CD8-positive, alpha-beta memory T cell (primary cell): Measurements from ENCODE around the gene PRSS33. TPM values are rescaled to one million over a fixed set of nuclear protein-coding genes. Genes with fewer than 3 reads are reported as not detected.

Source experiments
- CTCF ChIA-PET: fragments of 350-600 bp; sonication (Branson Sonifier 250); formaldehyde crosslinking; loops from one replicate; lab custom pipeline; 2021; ENCODE audit warnings: antibody characterized with exemption; lab: Charles Lee
- POLR2A ChIA-PET: fragments of 350-600 bp; sonication (Branson Sonifier 250); formaldehyde crosslinking; loops from one replicate; lab custom pipeline; 2021; ENCODE audit warnings: antibody characterized with exemption; lab: Charles Lee
- DNase-seq, 5 donors: peaks; one replicate each; pipeline versions ENCODE4 v3.0.0 to v3.0.0-alpha.2; 2020 to 2022; ENCODE audit warnings: mixed read lengths in 1 of 5
- H3K27ac ChIP-seq: one replicate; pipeline ENCODE4 v1.7.0; 2013; ENCODE audit warnings: low read depth, mild to moderate bottlenecking, low read length, moderate library complexity
- H3K27me3 ChIP-seq: 2 replicates; pipeline ENCODE4 v1.7.0; 2013; ENCODE audit warnings: low read length, mild to moderate bottlenecking; ENCODE audit not compliant: insufficient read depth, poor library complexity, severe bottlenecking
- H3K36me3 ChIP-seq: 2 replicates; pipeline ENCODE4 v1.7.0; 2013; ENCODE audit warnings: mild to moderate bottlenecking, low read length, moderate library complexity; ENCODE audit not compliant: insufficient read depth
- H3K4me1 ChIP-seq: 2 replicates; pipeline ENCODE4 v1.7.0; 2013; ENCODE audit warnings: mild to moderate bottlenecking, low read length, moderate library complexity; ENCODE audit not compliant: insufficient read depth
- H3K4me3 ChIP-seq: 2 replicates; pipeline ENCODE4 v1.7.0; 2013; ENCODE audit warnings: mild to moderate bottlenecking, low read length
- H3K9me3 ChIP-seq: 2 replicates; pipeline ENCODE4 v1.7.0; 2013; ENCODE audit warnings: mild to moderate bottlenecking, low read length
- H3K27ac Mint-ChIP-seq, 8 donors: one replicate each; pipeline ENCODE4 v1.8.0; 2020 to 2021; ENCODE audit warnings: mixed read lengths in 8 of 8, mild to moderate bottlenecking in 6 of 8, inconsistent platforms in 3 of 8, moderate library complexity in 3 of 8
- H3K27me3 Mint-ChIP-seq, 2 donors: one replicate each; pipeline ENCODE4 v1.8.0; 2020 to 2021; ENCODE audit warnings: mixed read lengths in 2 of 2, mild to moderate bottlenecking in 1 of 2, moderate library complexity in 1 of 2
- H3K36me3 Mint-ChIP-seq, 3 donors: one replicate each; pipeline ENCODE4 v1.8.0; 2020 to 2021; ENCODE audit warnings: mixed read lengths in 3 of 3, inconsistent platforms in 1 of 3, mild to moderate bottlenecking in 1 of 3
- H3K4me1 Mint-ChIP-seq, 3 donors: one replicate each; pipeline ENCODE4 v1.8.0; 2020 to 2021; ENCODE audit warnings: mixed read lengths in 3 of 3, inconsistent platforms in 1 of 3, mild to moderate bottlenecking in 1 of 3
- H3K4me3 Mint-ChIP-seq, 7 donors: one replicate each; pipeline ENCODE4 v1.8.0; 2020 to 2021; ENCODE audit warnings: mixed read lengths in 7 of 7, mild to moderate bottlenecking in 6 of 7, moderate library complexity in 4 of 7, inconsistent platforms in 2 of 7
- H3K9me3 Mint-ChIP-seq, 5 donors: one replicate each; pipeline ENCODE4 v1.8.0; 2020 to 2022; ENCODE audit warnings: mixed read lengths in 5 of 5, mild to moderate bottlenecking in 3 of 5, moderate library complexity in 2 of 5, inconsistent platforms in 1 of 5
- polyA plus RNA-seq: library from polyadenylated mRNA; unstranded; fragments of 300-500 nt; fragmentation: Illumina TruSeq; gene quantifications from one replicate; pipeline ENCODE4 v1.2.3, GENCODE V29; 2021
- total RNA-seq, 2 experiments: library from RNA; stranded (reverse); gene quantifications; one replicate each; pipeline ENCODE4 v1.2.3, GENCODE V29; 2021

The PRSS33 gene
- total and polyA plus RNA-seq, 3 experiments from 2014 or later = 0.15 to 0.22 TPM; not detected in 1

DNA sequence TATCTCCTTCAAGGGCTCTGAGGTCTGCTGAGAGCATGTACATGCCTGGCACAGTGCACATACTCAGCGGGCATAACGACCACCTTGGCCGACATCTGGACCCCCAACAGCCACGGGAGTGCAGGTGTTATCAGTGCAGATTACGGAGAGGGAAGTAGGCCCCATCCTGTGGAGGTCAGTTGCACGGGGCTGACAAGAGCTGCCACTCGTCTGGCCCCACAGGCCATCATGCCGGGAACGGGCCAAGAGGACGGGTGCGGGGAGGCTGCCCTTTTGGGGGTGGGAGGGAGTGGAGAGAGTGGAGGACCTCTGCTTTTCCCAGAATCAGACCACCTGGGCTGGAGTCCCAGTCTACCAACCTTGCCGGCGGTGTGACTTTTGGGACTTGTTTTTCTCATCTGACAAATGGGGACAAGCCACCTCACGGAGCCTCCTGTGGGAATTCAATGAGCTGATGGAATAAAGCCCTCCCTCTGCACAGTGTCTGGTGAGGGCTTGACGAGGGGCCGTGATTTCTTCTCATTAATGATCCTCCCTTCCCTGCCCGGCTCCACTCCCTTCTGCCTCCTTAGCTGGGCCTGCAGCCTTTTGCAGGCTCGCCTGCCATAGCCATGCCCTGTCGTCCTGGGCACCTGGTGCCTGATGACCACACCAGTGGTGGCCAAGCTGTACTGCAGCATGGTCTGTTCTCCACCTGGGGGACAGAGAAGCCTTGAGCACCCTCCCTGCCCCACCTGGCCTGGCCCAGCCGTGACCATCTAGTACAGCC lies 4.6 kb downstream of the PRSS33 start:
- H3K9me3 Mint-ChIP-seq = no peaks in the 10 kb centered on the region
- peak overlapping the region in 2 of 8 donors; percentile 21 to 30 for H3K27ac Mint-ChIP-seq
- peak in 1 of 5 donors; percentile 33 for DNase-seq
- H3K4me3 Mint-ChIP-seq = peak overlapping the region in 1 of 7 donors; percentile 54
- Histone ChIP-seq H3K4me3 (no peak overlapping the region), H3K27me3 (no peaks in the 10 kb centered on the region), H3K36me3 (no peaks in the 10 kb centered on the region), H3K4me1 (peaks cover 27% of the 10 kb centered on the region), H3K27ac (no peak overlapping the region), H3K9me3 (no peaks in the 10 kb centered on the region)
- ChIA-PET POLR2A (interaction anchor here (0.5 kb wide), 1 partner anchor 1277 kb away, joined by 4 read pairs; no protein-coding TSS in a partner anchor), CTCF (no interaction called here)
- H3K4me1 Mint-ChIP-seq = peaks cover 12 to 41% (median 16%) of the 10 kb centered on the region in 3 donors
- peaks cover 0 to 4% (median 0%) of the 10 kb centered on the region in 3 donors for H3K36me3 Mint-ChIP-seq
- H3K27me3 Mint-ChIP-seq = peaks cover 0 to 2% of the 10 kb centered on the region in 2 donors

DNA sequence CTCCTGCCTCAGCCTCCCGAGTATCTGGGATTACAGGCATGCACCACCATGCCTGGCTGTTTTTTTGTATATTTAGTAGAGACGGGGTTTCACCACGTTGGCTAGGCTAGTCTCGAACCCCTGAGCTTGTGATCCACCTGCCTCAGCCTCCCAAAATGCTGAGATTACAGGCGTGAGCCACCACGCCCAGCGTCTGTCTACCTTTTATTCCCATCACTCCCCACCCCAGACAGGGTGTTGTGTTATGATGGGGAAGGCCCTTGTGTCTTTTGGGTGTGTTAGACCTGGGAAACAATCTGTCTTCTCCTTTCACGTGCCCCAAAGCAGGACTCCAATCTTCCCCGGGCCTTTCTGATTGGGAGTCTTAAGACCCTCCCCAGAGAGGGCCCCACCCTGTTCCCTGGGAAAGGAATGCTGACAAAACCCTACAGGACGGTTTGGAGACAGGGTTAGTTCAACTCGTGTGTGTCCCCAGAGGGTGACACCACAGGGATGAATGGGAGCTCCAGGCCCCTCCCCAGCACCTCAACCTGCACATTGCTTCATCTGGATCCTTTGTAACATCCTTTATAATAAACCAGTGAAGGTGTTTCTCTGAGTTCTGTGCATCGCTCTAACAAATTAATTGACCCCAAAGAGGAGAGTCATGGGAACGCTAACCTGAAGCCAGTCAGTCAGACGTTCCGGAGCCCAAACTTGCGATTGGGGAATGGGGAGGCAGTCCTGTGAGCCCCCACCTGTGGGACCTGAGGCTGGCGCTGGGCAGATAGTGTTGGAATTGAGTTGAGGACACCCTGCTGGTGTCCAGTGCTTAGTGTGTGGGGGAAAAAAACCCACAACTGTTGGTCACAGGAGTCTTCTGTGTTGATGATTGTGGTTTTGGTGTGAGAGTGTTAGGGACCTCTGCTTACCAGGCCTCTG lies 7.1 kb downstream of the PRSS33 start:
- H3K4me3 ChIP-seq = no peak overlapping the region
- H3K4me1 Mint-ChIP-seq = peaks cover 24 to 46% (median 25%) of the 10 kb centered on the region in 3 donors
- H3K27me3 Mint-ChIP-seq = peaks cover 0 to 1% of the 10 kb centered on the region in 2 donors
- peaks cover 32% of the 10 kb centered on the region for H3K4me1 ChIP-seq
- H3K27me3 ChIP-seq = no peaks in the 10 kb centered on the region
- H3K27ac ChIP-seq = no peak overlapping the region
- H3K36me3 ChIP-seq = peaks cover under 1% of the 10 kb centered on the region
- DNase-seq = peak in 1 of 5 donors; percentile 15
- ChIA-PET CTCF (interaction anchor here (1.9 kb wide), 1 partner anchor 147 kb away, joined by 4 read pairs; no protein-coding TSS in a partner anchor), POLR2A (no interaction called here)
- H3K9me3 ChIP-seq = no peaks in the 10 kb centered on the region
- peak overlapping the region in 6 of 8 donors; percentile 79 to 100 (median 87) for H3K27ac Mint-ChIP-seq
- H3K9me3 Mint-ChIP-seq = no peaks in the 10 kb centered on the region
- H3K36me3 Mint-ChIP-seq = peaks cover 0 to 20% (median 0%) of the 10 kb centered on the region in 3 donors
- peak overlapping the region in 6 of 7 donors; percentile 19 to 66 (median 37) for H3K4me3 Mint-ChIP-seq

DNA sequence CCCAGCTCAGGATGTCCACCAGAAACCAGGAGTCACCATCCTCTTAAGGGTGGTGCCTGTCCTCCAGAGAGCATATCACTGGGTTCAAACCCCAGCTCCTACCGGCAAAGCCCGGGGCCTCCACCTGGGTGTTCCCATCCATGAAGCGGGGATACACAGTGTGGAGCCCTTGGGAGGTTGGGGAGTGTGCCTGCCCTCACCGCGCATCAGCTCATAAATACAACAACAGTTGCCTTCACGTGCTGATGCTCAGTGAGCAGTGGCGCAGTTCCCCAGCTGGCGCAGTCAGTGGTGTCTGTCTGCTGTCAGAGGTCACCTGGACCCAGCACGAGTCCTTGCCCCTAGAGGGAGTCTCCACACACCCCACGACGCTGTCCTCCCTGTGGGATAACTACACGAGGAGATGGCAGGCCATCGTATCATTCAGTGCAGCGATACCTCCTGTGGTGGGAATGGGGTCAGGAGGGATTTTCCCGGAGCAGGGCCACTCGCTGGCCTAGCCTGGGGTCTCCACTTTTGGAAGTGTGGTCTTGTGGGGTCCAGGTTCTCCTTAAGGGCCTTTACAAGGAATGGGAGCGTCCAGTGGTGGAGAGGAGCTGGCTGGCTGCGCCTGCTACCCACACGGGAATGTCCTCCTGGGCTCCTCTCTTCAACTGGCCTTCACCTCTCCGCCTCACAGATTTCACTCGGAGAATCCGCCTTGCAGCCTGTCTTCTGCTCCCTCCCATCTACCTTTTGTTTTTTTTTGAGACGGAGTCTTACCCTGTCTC lies 8.0 kb downstream of the PRSS33 start:
- CTCF ChIA-PET = interaction anchor here (1.0 to 1.9 kb wide), 2 partner anchors 12 to 148 kb away, joined by 3 to 4 read pairs; no protein-coding TSS in a partner anchor
- Histone ChIP-seq H3K36me3 (peaks cover 6% of the 10 kb centered on the region), H3K27me3 (no peaks in the 10 kb centered on the region), H3K9me3 (no peaks in the 10 kb centered on the region), H3K4me1 (peaks cover 32% of the 10 kb centered on the region), H3K27ac (no peak overlapping the region), H3K4me3 (no peak overlapping the region)
- Mint-ChIP-seq H3K4me1 (peaks cover 21 to 47% (median 30%) of the 10 kb centered on the region in 3 donors), H3K27ac (peak overlapping the region in 7 of 8 donors; percentile 98 to 100 (median 98)), H3K9me3 (no peaks in the 10 kb centered on the region), H3K4me3 (peak overlapping the region; percentile 45 to 98 (median 97)), H3K36me3 (peaks cover 0 to 26% (median 0%) of the 10 kb centered on the region in 3 donors), H3K27me3 (peaks cover 0 to 1% of the 10 kb centered on the region in 2 donors)
- POLR2A ChIA-PET = interaction anchor here (0.6 to 3.8 kb wide), 2 partner anchors 27 to 127 kb away, joined by 3 to 55 read pairs; partner anchors contain the start of gene SRRM2
- peak in 1 of 5 donors; percentile 41 for DNase-seq

DNA sequence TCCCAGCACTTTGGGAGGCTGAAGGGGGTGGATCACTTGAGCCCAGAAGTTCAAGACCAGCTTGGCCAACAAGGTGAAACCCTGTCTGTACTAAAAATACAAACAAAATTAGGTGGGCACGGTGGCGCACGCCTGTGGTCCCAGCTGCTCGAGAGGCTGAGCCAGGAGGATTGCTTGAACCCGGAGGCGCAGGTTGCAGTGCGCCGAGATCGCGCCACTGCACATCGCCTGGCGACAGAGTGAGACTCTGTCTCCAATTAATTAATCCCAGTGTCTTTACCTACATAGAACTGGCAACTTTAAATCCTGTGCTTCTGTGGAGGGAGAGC lies 8.8 kb downstream of the PRSS33 start:
- Histone ChIP-seq H3K27ac (peak overlapping the region; percentile 96), H3K4me3 (peak overlapping the region; percentile 97), H3K36me3 (peaks cover 11% of the 10 kb centered on the region), H3K4me1 (peaks cover 32% of the 10 kb centered on the region), H3K9me3 (no peaks in the 10 kb centered on the region), H3K27me3 (no peaks in the 10 kb centered on the region)
- POLR2A ChIA-PET = interaction anchor here (0.6 to 3.8 kb wide), 6 partner anchors 26 to 202 kb away, joined by 3 to 55 read pairs (median 3); partner anchors contain the start of genes PKMYT1 and SRRM2
- CTCF ChIA-PET = interaction anchor here (1.0 to 1.9 kb wide), 3 partner anchors 13 to 148 kb away, joined by 3 to 5 read pairs (median 4); no protein-coding TSS in a partner anchor
- Mint-ChIP-seq H3K9me3 (no peaks in the 10 kb centered on the region), H3K27me3 (peaks cover 0 to 1% of the 10 kb centered on the region in 2 donors), H3K27ac (peak overlapping the region; percentile 98 to 100 (median 98)), H3K4me3 (peak overlapping the region; percentile 95 to 98 (median 97)), H3K4me1 (peaks cover 21 to 51% (median 31%) of the 10 kb centered on the region in 3 donors), H3K36me3 (peaks cover 0 to 32% (median 0%) of the 10 kb centered on the region in 3 donors)
- DNase-seq = no peak

DNA sequence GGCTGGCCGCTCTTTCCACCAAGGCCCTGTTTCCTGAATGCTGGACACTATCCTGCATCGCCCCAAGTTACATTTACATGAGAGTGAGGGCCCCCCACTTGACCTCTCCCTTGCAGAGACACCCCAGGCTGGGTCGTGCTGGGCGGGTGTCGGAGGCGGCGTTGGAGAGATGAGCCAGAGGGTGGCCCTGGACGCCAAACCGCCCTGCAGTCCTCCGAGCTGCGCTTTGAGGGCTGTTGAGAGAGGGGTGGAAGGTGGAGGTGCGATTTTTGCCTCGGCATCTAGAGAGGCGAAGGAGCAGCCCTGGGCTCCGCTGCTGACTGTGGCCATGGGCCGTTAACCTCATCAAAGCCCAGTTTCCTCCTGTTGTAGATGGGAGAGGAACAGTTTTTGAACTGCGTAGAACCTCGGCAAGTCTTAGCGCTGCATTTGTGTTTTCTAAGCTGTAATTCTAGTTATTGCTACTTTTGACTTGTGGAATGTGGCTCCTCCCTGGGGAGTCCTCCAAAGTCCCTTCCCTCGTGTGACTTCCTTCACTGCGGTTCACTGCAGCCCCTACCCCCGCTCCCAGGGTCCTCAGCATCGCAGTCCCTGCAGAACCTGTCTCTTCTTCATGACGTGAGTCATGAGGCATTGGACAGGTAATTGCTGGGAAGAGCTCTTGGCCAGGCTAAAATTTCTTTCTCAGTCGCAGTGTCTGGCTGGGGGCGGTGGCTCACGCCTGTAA lies 9.3 kb downstream of the PRSS33 start:
- peaks cover 17% of the 10 kb centered on the region for H3K36me3 ChIP-seq
- H3K36me3 Mint-ChIP-seq = peaks cover 0 to 37% (median 0%) of the 10 kb centered on the region in 3 donors
- H3K9me3 Mint-ChIP-seq = no peaks in the 10 kb centered on the region
- DNase-seq = peak in 4 of 5 donors; percentile 11 to 70 (median 38)
- peak overlapping the region; percentile 98 to 100 (median 98) for H3K27ac Mint-ChIP-seq
- H3K4me1 ChIP-seq = peaks cover 32% of the 10 kb centered on the region
- peak overlapping the region; percentile 97 for H3K4me3 ChIP-seq
- peak overlapping the region; percentile 96 for H3K27ac ChIP-seq
- H3K4me3 Mint-ChIP-seq = peak overlapping the region; percentile 95 to 98 (median 97)
- no peaks in the 10 kb centered on the region for H3K9me3 ChIP-seq
- H3K27me3 Mint-ChIP-seq = peaks cover 0 to 1% of the 10 kb centered on the region in 2 donors
- H3K27me3 ChIP-seq = no peaks in the 10 kb centered on the region
- CTCF ChIA-PET = interaction anchor here (1.0 to 1.9 kb wide), 4 partner anchors 13 to 149 kb away, joined by 3 to 5 read pairs (median 4); no protein-coding TSS in a partner anchor
- POLR2A ChIA-PET = interaction anchor here (0.6 to 3.8 kb wide), 7 partner anchors 26 to 318 kb away, joined by 3 to 55 read pairs (median 3); partner anchors contain the start of genes PKMYT1, SRRM2 and TEDC2
- H3K4me1 Mint-ChIP-seq = peaks cover 21 to 55% (median 31%) of the 10 kb centered on the region in 3 donors

DNA sequence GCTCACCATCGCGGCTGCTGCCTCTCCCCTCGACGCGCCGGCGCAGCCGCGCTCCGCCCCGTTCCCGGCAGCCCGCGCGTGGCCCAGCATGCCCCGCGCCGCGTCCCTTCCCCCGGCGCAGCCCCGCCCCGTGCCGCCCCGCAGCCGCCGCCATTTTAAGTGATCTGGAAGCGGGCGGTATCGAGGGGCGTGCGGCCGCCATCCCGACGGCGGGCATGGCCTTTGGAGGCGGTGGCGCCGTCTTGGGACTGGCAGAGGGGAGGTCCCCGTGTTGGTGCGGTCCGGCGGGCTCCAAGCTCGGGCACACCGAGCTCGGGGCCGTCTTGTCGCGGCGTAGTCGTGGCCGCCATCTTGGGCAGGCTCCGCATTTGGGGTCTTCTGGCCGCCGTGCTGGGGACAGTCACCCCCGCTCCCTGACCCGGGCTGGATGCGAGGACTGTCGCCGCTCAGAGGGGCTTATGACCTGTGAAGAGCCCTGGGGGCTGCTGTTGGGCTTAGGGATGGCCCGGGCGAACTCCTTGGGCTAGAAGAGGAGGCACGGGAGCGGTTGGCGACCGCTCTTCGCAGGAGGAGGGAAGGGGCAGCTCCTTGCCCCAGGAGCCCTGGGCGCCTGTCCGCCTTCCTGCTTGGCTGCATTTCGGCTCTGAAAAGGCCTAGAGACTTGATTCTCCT lies 10.0 kb downstream of the PRSS33 start, which contains the start of gene ELOB:
Gene ELOB, minus strand, starts transcription at position 50 of the 672 bp plus-strand sequence. Its CDS starts 41 bp downstream, at position 9.
- Histone ChIP-seq H3K9me3 (no peaks in the 10 kb centered on the region), H3K27ac (peak within 1 kb of the TSS; percentile 96), H3K4me1 (peaks cover 32% of the 10 kb centered on the region), H3K4me3 (peak within 1 kb of the TSS; percentile 97), H3K27me3 (no peaks in the 10 kb centered on the region), H3K36me3 (peaks cover 22% of the 10 kb centered on the region)
- POLR2A ChIA-PET = interaction anchor here (0.7 to 3.8 kb wide), 5 partner anchors 25 to 317 kb away, joined by 3 to 55 read pairs (median 6); partner anchors contain the start of genes PKMYT1, SRRM2 and TEDC2
- Mint-ChIP-seq H3K9me3 (no peaks in the 10 kb centered on the region), H3K4me1 (peaks cover 24 to 62% (median 36%) of the 10 kb centered on the region in 3 donors), H3K4me3 (peak within 1 kb of the TSS; percentile 95 to 98 (median 97)), H3K27ac (peak within 1 kb of the TSS; percentile 98 to 100 (median 98)), H3K36me3 (peaks cover 0 to 43% (median 2%) of the 10 kb centered on the region in 3 donors), H3K27me3 (peaks cover 0 to 1% of the 10 kb centered on the region in 2 donors)
- CTCF ChIA-PET = interaction anchor here (1.4 kb wide), 2 partner anchors 26 to 91 kb away, joined by 4 to 5 read pairs; no protein-coding TSS in a partner anchor
- DNase-seq = peak; percentile 84 to 91 (median 84)
